AG10803 (cell line): ENCODE data around the gene CTSH.
"Not testable (repeated sequence)": the region's sequence is repeated elsewhere in the genome, so short reads cannot be mapped to it uniquely, and the experiment has no call there.

Source experiments
- DNase-seq: peaks from one replicate; pipeline ENCODE4 v3.0.0; 2010; ENCODE audit warnings: low read depth
- H3K4me3 ChIP-seq: 2 replicates; pipeline ENCODE4 v1.5.1; 2011; ENCODE audit warnings: mild to moderate bottlenecking, low read length, control low read depth
- TF ChIP-seq, protein P1 (sequence below): conservative IDR thresholded peaks from 2 replicates; pipeline ENCODE4 v1.5.1; 2011; ENCODE audit warnings: mild to moderate bottlenecking, low read length, control low read depth, inconsistent platforms

The CTSH gene

DNA sequence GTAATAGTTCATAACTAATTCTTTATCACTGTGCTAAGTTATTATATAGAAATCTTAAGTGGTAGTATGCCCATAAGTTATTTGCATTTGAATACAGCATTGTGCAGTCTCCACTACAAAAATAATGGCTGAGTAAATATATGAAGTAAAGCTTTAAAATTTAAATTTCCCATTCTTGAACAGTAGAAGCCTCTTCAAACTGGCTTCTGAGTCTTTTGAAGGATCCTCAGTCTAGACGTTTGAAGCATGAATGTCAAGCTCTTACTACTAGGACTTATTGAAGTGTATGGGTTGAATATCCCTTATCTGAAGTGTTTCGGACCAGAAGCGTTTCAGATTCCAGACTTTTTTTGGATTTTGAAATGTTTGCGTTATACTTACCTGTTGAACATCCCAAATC, 55.8 kb downstream of the CTSH start:
- H3K4me3 ChIP-seq = no peak overlapping the region
- TF ChIP-seq, protein P1, sequence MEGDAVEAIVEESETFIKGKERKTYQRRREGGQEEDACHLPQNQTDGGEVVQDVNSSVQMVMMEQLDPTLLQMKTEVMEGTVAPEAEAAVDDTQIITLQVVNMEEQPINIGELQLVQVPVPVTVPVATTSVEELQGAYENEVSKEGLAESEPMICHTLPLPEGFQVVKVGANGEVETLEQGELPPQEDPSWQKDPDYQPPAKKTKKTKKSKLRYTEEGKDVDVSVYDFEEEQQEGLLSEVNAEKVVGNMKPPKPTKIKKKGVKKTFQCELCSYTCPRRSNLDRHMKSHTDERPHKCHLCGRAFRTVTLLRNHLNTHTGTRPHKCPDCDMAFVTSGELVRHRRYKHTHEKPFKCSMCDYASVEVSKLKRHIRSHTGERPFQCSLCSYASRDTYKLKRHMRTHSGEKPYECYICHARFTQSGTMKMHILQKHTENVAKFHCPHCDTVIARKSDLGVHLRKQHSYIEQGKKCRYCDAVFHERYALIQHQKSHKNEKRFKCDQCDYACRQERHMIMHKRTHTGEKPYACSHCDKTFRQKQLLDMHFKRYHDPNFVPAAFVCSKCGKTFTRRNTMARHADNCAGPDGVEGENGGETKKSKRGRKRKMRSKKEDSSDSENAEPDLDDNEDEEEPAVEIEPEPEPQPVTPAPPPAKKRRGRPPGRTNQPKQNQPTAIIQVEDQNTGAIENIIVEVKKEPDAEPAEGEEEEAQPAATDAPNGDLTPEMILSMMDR = no peak
- no peak for DNase-seq

GRCh38 chr15:78881681-78882080, 63.2 kb downstream of the CTSH start:
- H3K4me3 ChIP-seq = no peak overlapping the region
- TF ChIP-seq, protein P1 = no peak
- DNase-seq = no peak

- no peak overlapping the region for H3K4me3 ChIP-seq
- peak; percentile 75 for DNase-seq
Observed at GRCh38 chr15:78880813-78881212, 64.0 kb downstream of the CTSH start.

DNA sequence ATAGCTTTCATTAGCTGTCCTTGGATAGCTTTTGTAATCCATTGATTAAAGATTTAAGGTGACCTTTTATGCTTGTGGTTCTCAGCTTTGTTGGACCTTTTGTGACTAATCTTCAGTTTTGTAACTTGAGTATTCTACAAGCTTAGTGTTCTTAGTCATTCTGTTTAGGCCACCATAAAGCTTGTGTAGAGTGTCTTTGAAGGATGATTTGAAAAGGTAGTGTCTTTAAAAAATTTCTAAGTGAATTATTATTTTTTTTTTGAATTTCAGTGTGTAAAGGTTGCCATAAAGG, 64.7 kb downstream of the CTSH start:
- TF ChIP-seq, protein P1 = no peak
- H3K4me3 ChIP-seq = no peak overlapping the region
- DNase-seq = peak; percentile 60

More at GRCh38 chr15:78880813-78881212, 64.0 kb downstream of the CTSH start:
- TF ChIP-seq, protein P1 = no peak

GRCh38 chr15:78879517-78880241, 65.2 kb downstream of the CTSH start:
- peak; percentile 28 for DNase-seq
- TF ChIP-seq, protein P1 = no peak
- H3K4me3 ChIP-seq = no peak overlapping the region

DNA sequence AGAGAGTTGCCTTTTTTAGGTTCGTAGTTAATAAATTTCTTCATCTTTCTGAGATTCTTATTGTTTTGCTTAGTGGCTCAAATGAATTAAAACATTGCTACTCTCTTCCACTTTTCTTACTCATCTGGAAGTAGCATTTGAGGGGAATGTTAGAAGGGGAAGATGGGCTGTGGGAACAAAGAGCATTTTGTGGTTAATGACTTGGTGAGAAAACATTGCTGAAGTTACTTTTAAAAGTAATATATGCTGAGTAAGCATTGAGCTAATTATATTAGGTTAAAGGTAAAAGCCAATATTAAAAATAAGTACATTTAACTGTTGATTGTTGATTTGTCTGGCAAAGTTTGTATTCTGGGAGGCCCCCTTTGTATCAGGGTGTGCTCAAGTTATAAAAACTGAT, 66.5 kb downstream of the CTSH start:
- TF ChIP-seq, protein P1 = no peak
- H3K4me3 ChIP-seq = no peak overlapping the region
- peak; percentile 77 for DNase-seq

GRCh38 chr15:78876954-78877353, 67.9 kb downstream of the CTSH start:
- H3K4me3 ChIP-seq, DNase-seq: not testable (repeated sequence)
